Endothelial cell of umbilical vein (primary cell): ENCODE data around the gene RSBN1. TPM values are rescaled to one million over a fixed set of nuclear protein-coding genes. Genes with fewer than 3 reads are reported as not detected.

Experiments
- BruUV-seq: library from RNA; stranded (reverse); fragments of 400-500 nt; replicated peaks from 2 replicates; lab custom pipeline; 2021; lab: Mats Ljungman, UMichigan
- CTCF ChIA-PET: fragments of 300-600, 350-600 bp; sonication (Branson Sonifier 250); formaldehyde crosslinking; loops from one replicate; lab custom pipeline; 2021; ENCODE audit warnings: antibody characterized with exemption, inconsistent platforms; lab: Charles Lee
- POLR2A ChIA-PET: fragments of 300-600, 350-600 bp; sonication (Branson Sonifier 250); formaldehyde crosslinking; loops from one replicate; lab custom pipeline; 2021; ENCODE audit warnings: antibody characterized with exemption, inconsistent platforms; lab: Charles Lee
- DNase-seq: peaks from one replicate; pipeline ENCODE4 v3.0.0-alpha.2; 2011; ENCODE audit warnings: low read depth, low spot score
- FAIRE-seq: peaks from 2 replicates; lab custom pipeline; 2011; peaks lifted over from hg19 to GRCh38; lab: Jason Lieb, UNC
- H2AFZ ChIP-seq: 2 replicates; pipeline ENCODE4 v1.6.0; 2012; ENCODE audit warnings: low read depth, low read length, control low read depth, inconsistent platforms
- H3K27ac ChIP-seq: 2 replicates; pipeline ENCODE4 v1.5.1; 2011; ENCODE audit warnings: low read depth, mild to moderate bottlenecking, control low read depth, low read length, moderate library complexity; ENCODE audit not compliant: insufficient read depth
- H3K27me3 ChIP-seq, 2 experiments: 2 replicates each; pipeline versions ENCODE4 v1.6.0 to v1.6.1; 2011; ENCODE audit warnings: low read length in 2 of 2, mixed read lengths in 1 of 2; ENCODE audit not compliant: control insufficient read depth in 2 of 2, insufficient read depth in 2 of 2
- H3K36me3 ChIP-seq, 2 experiments: 2 replicates in 1 of 2; 3 replicates in 1 of 2; pipeline ENCODE4 v1.5.1; 2011; ENCODE audit warnings: low read length in 2 of 2, mild to moderate bottlenecking in 1 of 2, moderate library complexity in 1 of 2; ENCODE audit not compliant: control insufficient read depth in 2 of 2, insufficient read depth in 2 of 2; ENCODE audit errors: extremely low read depth in 1 of 2
- H3K4me1 ChIP-seq: 3 replicates; pipeline ENCODE4 v1.5.1; 2011; ENCODE audit warnings: mild to moderate bottlenecking, low read length; ENCODE audit not compliant: control insufficient read depth, insufficient read depth; ENCODE audit errors: extremely low read depth
- H3K4me2 ChIP-seq: 2 replicates; pipeline ENCODE4 v1.6.1; 2011; ENCODE audit warnings: low read length, control low read depth, mixed read lengths; ENCODE audit not compliant: insufficient read depth
- H3K4me3 ChIP-seq, 3 experiments: fragments of 200-600 bp in 1 of 3; sonication (generic), shearing (Covaris generic) in 1 of 3; replicated peaks in 1 of 3; 2 replicates each; pipeline ENCODE4 v1.5.1; 2011 to 2016; ENCODE audit warnings: control low read depth in 3 of 3, low read length in 3 of 3, mild to moderate bottlenecking in 2 of 3, inconsistent platforms in 1 of 3, low read depth in 1 of 3, moderate library complexity in 1 of 3; ENCODE audit not compliant: insufficient read depth in 1 of 3
- H3K79me2 ChIP-seq: 2 replicates; pipeline ENCODE4 v1.6.0; 2012; ENCODE audit warnings: low read length, inconsistent platforms; ENCODE audit not compliant: control insufficient read depth, insufficient read depth
- H3K9ac ChIP-seq: replicated peaks from 2 replicates; pipeline ENCODE3; 2011; ENCODE audit warnings: low read length, control low read depth; ENCODE audit not compliant: insufficient read depth; ENCODE audit errors: extremely low read depth
- H3K9me1 ChIP-seq: replicated peaks from 3 replicates; pipeline ENCODE4 v1.6.0; 2011; ENCODE audit warnings: mild to moderate bottlenecking, low read length; ENCODE audit not compliant: control insufficient read depth, insufficient read depth; ENCODE audit errors: extremely low read depth
- H3K9me3 ChIP-seq: replicated peaks from 2 replicates; pipeline ENCODE4 v1.5.1; 2012; ENCODE audit warnings: low read length, inconsistent platforms; ENCODE audit not compliant: control insufficient read depth, insufficient read depth
- H4K20me1 ChIP-seq: replicated peaks from 2 replicates; pipeline ENCODE3; 2011; ENCODE audit warnings: mild to moderate bottlenecking, low read length; ENCODE audit not compliant: control insufficient read depth, insufficient read depth; ENCODE audit errors: extremely low read depth
- CTCF ChIP-seq, 2 donors: IDR thresholded peaks; 1 replicate in 1 of 2; 2 replicates in 1 of 2; pipeline ENCODE4 v1.5.1; 2011; ENCODE audit warnings: low read length in 2 of 2, mild to moderate bottlenecking in 2 of 2, moderate library complexity in 2 of 2, control low read depth in 1 of 2, inconsistent platforms in 1 of 2, low read depth in 1 of 2; ENCODE audit not compliant: insufficient read depth in 1 of 2; ENCODE audit errors: extremely low read depth in 1 of 2
- EZH2 ChIP-seq: IDR thresholded peaks from 2 replicates; pipeline ENCODE4 v1.6.1; 2012; ENCODE audit warnings: borderline replicate concordance, low read depth, mild to moderate bottlenecking, moderate library complexity, low read length, inconsistent platforms; ENCODE audit not compliant: severe bottlenecking
- FOS ChIP-seq: IDR thresholded peaks from 2 replicates; pipeline ENCODE4 v1.6.1; 2011; ENCODE audit warnings: mild to moderate bottlenecking, low read length, moderate library complexity, borderline replicate concordance; ENCODE audit not compliant: insufficient read depth
- GATA2 ChIP-seq: IDR thresholded peaks from 2 replicates; pipeline ENCODE4 v1.7.0; 2011; ENCODE audit warnings: low read depth, mild to moderate bottlenecking, moderate library complexity, mixed read lengths, low read length; ENCODE audit not compliant: insufficient read length, insufficient read depth
- JUN ChIP-seq: IDR thresholded peaks from 2 replicates; pipeline ENCODE4 v1.6.1; 2011; ENCODE audit warnings: borderline replicate concordance, low read depth; ENCODE audit not compliant: insufficient read length, insufficient read depth
- MAX ChIP-seq: IDR thresholded peaks from 2 replicates; pipeline ENCODE4 v1.6.1; 2011; ENCODE audit not compliant: insufficient read depth, insufficient read length
- MYC ChIP-seq: IDR thresholded peaks from one replicate; pipeline ENCODE4 v1.6.1; 2011; ENCODE audit warnings: mild to moderate bottlenecking, low read depth, low read length
- POLR2A ChIP-seq: IDR thresholded peaks from 2 replicates; pipeline ENCODE4 v1.6.1; 2012; ENCODE audit warnings: low read depth, mild to moderate bottlenecking, control low read depth, low read length
- POLR2AphosphoS5 ChIP-seq: IDR thresholded peaks from 2 replicates; pipeline ENCODE4 v1.6.1; 2012; ENCODE audit warnings: low read depth, mild to moderate bottlenecking, control low read depth, low read length, moderate library complexity; ENCODE audit not compliant: insufficient read depth
- dilution Hi-C: fragments of 300-500 bp; cut with MboI; formaldehyde crosslinking; loops from one replicate; pipeline ENCODE4 v1.15.0; 2019; ENCODE audit warnings: low sequenced_read_pairs; ENCODE audit not compliant: extremely low pct_ligation_motif_present
- intact Hi-C: fragments of 100-400 bp; cut with micrococcal nuclease; formaldehyde crosslinking; loops from one replicate; pipeline ENCODE4 v1.10.0; 2022
- polyA plus RNA-seq, 4 experiments: library from polyadenylated mRNA; depleted of rRNA in 3 of 4; stranded (reverse) in 3 of 4; unstranded in 1 of 4; fragments of >200 nt; gene quantifications; 2 replicates each; pipeline versions ENCODE4 v1.2.1 to v1.2.3, GENCODE V29; 2011 to 2012; ENCODE audit warnings: missing spikeins in 1 of 4
- total RNA-seq: library from RNA; stranded (reverse); gene quantifications from 2 replicates; pipeline ENCODE4 v1.2.3, GENCODE V29; 2021

The RSBN1 gene
- total and polyA plus RNA-seq, 2 donors (not counting 3 experiments of a cell fraction or from before 2014, with no cell fraction given): 4.0 to 13.4 TPM

- Histone ChIP-seq H3K9me3 (no peaks in the 10 kb centered on the region), H3K79me2 (peaks cover 90% of the 10 kb centered on the region), H3K4me3 (no peak overlapping the region), H3K27me3 (no peaks in the 10 kb centered on the region), H3K4me1 (peaks cover 21% of the 10 kb centered on the region), H3K9ac (no peak overlapping the region), H3K4me2 (peak overlapping the region; percentile 62), H3K9me1 (no peaks in the 10 kb centered on the region), H3K27ac (no peak overlapping the region), H2AFZ (no peak overlapping the region), H3K36me3 (no peaks in the 10 kb centered on the region), H4K20me1 (peaks cover 2% of the 10 kb centered on the region)
- BruUV-seq: no TSS peak
- CTCF ChIA-PET: no interaction called here
- dilution Hi-C loops: no loop called here
- POLR2A ChIA-PET: interaction anchor here (0.6 kb wide), 1 partner anchor 35 kb away, joined by 3 read pairs; no protein-coding TSS in a partner anchor
- peak; percentile 75 for FAIRE-seq
- TF ChIP-seq JUN (peak; percentile 47), FOS (peak; percentile 79), MAX (no peak)
- intact Hi-C loops: no loop called here
- peak; percentile 42 for DNase-seq
These were observed 7.6 kb downstream of the RSBN1 start for GRCh38 chr1:113804421-113805255.

- DNase-seq (no peak), FAIRE-seq (no peak)
- peaks cover 2% of the 10 kb centered on the region for H4K20me1 ChIP-seq
- H3K9ac ChIP-seq: no peak overlapping the region
- no peak overlapping the region for H2AFZ ChIP-seq
- H3K4me2 ChIP-seq: no peak overlapping the region
- H3K9me1 ChIP-seq: no peaks in the 10 kb centered on the region
- ChIA-PET CTCF (no interaction called here), POLR2A (no interaction called here)
- no peaks in the 10 kb centered on the region for H3K27me3 ChIP-seq
- H3K9me3 ChIP-seq: no peaks in the 10 kb centered on the region
- no peak overlapping the region for H3K4me3 ChIP-seq
- no peak overlapping the region for H3K27ac ChIP-seq
- peaks cover 82% of the 10 kb centered on the region for H3K79me2 ChIP-seq
- dilution Hi-C loops: no loop called here
- H3K4me1 ChIP-seq: peaks cover 9% of the 10 kb centered on the region
- intact Hi-C loops: no loop called here
- TF ChIP-seq POLR2AphosphoS5: no peak
- no peak for TF ChIP-seq EZH2
- TF ChIP-seq GATA2: no peak
- no peak for TF ChIP-seq MYC
- no peak for TF ChIP-seq FOS
- TF ChIP-seq MAX: no peak
- TF ChIP-seq JUN: no peak
- no peak for TF ChIP-seq POLR2A
- TF ChIP-seq CTCF (IDR thresholded peaks at IDR 0.05; ENCODE audit: extremely low read depth in 1 of 2, insufficient read depth in 1 of 2, low read depth in 1 of 2, low read length in 2 of 2): no peak
- peaks cover 0 to 2% of the 10 kb centered on the region in 2 experiments for H3K36me3 ChIP-seq
- no TSS peak for BruUV-seq
These were observed 9.8 kb downstream of the RSBN1 start for GRCh38 chr1:113802367-113803007.
